H9 (cell line): ENCODE results near the gene TYW1. TPM values are rescaled to one million over a fixed set of nuclear protein-coding genes. Genes with fewer than 3 reads are reported as not detected.
"Not testable (repeated sequence)": the region's sequence is repeated elsewhere in the genome, so short reads cannot be mapped to it uniquely, and the experiment has no call there.

ENCODE experiments used
- DNase-seq: peaks from one replicate; pipeline ENCODE4 v3.0.0-alpha.2; 2017
- H2AFZ ChIP-seq: one replicate; pipeline ENCODE4 v1.6.1; 2013; ENCODE audit warnings: mild to moderate bottlenecking, low read length, control low read depth, moderate library complexity
- H2AK5ac ChIP-seq: 2 replicates; pipeline ENCODE4 v1.6.1; 2013; ENCODE audit warnings: low read length, control low read depth, mixed read lengths; ENCODE audit not compliant: insufficient read length
- H2BK120ac ChIP-seq: one replicate; pipeline ENCODE4 v1.6.1; 2013; ENCODE audit warnings: low read depth, mild to moderate bottlenecking, low read length, control low read depth, inconsistent platforms; ENCODE audit not compliant: poor library complexity, severe bottlenecking
- H2BK12ac ChIP-seq: 2 replicates; pipeline ENCODE4 v1.6.1; 2013; ENCODE audit warnings: low read length, control low read depth, mixed read lengths, low read depth; ENCODE audit not compliant: insufficient read length
- H2BK15ac ChIP-seq: 2 replicates; pipeline ENCODE4 v1.6.1; 2013; ENCODE audit warnings: low read depth, low read length, control low read depth
- H2BK20ac ChIP-seq: one replicate; pipeline ENCODE4 v1.6.1; 2013; ENCODE audit warnings: low read depth, mild to moderate bottlenecking, low read length, control low read depth, inconsistent platforms; ENCODE audit not compliant: poor library complexity, severe bottlenecking
- H2BK5ac ChIP-seq: 2 replicates; pipeline ENCODE4 v1.6.1; 2013; ENCODE audit warnings: low read length, control low read depth, mixed read lengths; ENCODE audit not compliant: insufficient read length
- H3K14ac ChIP-seq: 2 replicates; pipeline ENCODE4 v1.6.1; 2013; ENCODE audit warnings: low read length, control low read depth; ENCODE audit not compliant: insufficient read depth
- H3K18ac ChIP-seq: 2 replicates; pipeline ENCODE4 v1.6.1; 2013; ENCODE audit warnings: low read depth, mild to moderate bottlenecking, mixed read lengths, low read length, control low read depth; ENCODE audit not compliant: insufficient read length
- H3K23ac ChIP-seq: 2 replicates; pipeline ENCODE4 v1.6.1; 2013; ENCODE audit warnings: low read length, control low read depth, mixed read lengths, low read depth; ENCODE audit not compliant: insufficient read length
- H3K23me2 ChIP-seq: 2 replicates; pipeline ENCODE4 v1.6.1; 2013; ENCODE audit warnings: low read depth, mild to moderate bottlenecking, mixed read lengths, low read length, control low read depth; ENCODE audit not compliant: insufficient read length, poor library complexity, severe bottlenecking
- H3K27ac ChIP-seq: 2 replicates; pipeline ENCODE4 v1.5.1; 2013; ENCODE audit warnings: low read length, control low read depth, mixed read lengths, low read depth; ENCODE audit not compliant: insufficient read length
- H3K27me3 ChIP-seq: 2 replicates; pipeline ENCODE4 v1.6.1; 2013; ENCODE audit warnings: low read length, control low read depth, inconsistent platforms; ENCODE audit not compliant: insufficient read depth
- H3K4ac ChIP-seq: 2 replicates; pipeline ENCODE4 v1.6.1; 2013; ENCODE audit warnings: low read depth, mild to moderate bottlenecking, control low read depth, inconsistent platforms, low read length, moderate library complexity
- H3K4me1 ChIP-seq: 2 replicates; pipeline ENCODE4 v1.6.1; 2013; ENCODE audit warnings: low read length, control low read depth, inconsistent platforms; ENCODE audit not compliant: insufficient read depth
- H3K4me2 ChIP-seq: 2 replicates; pipeline ENCODE4 v1.6.1; 2013; ENCODE audit warnings: low read length, control low read depth, mixed read lengths; ENCODE audit not compliant: insufficient read length, insufficient read depth
- H3K56ac ChIP-seq: 2 replicates; pipeline ENCODE4 v1.6.1; 2013; ENCODE audit warnings: low read depth, mild to moderate bottlenecking, mixed read lengths, low read length, control low read depth; ENCODE audit not compliant: insufficient read length
- H3K79me1 ChIP-seq: 2 replicates; pipeline ENCODE4 v1.6.1; 2013; ENCODE audit warnings: low read depth, mild to moderate bottlenecking, moderate library complexity, low read length, control low read depth, inconsistent platforms; ENCODE audit not compliant: insufficient read depth, poor library complexity, severe bottlenecking
- H3K79me2 ChIP-seq: 2 replicates; pipeline ENCODE4 v1.6.1; 2013; ENCODE audit warnings: low read length, control low read depth, inconsistent platforms; ENCODE audit not compliant: insufficient read depth
- H3K9ac ChIP-seq: 2 replicates; pipeline ENCODE4 v1.6.1; 2013; ENCODE audit warnings: low read length, control low read depth, mixed read lengths; ENCODE audit not compliant: insufficient read length; ENCODE audit errors: extremely low read depth
- H3K9me3 ChIP-seq: one replicate; pipeline ENCODE4 v1.6.1; 2013; ENCODE audit warnings: low read depth, low read length, inconsistent platforms; ENCODE audit not compliant: control insufficient read depth
- H3T11ph ChIP-seq: one replicate; pipeline ENCODE4 v1.6.1; 2013; ENCODE audit warnings: mild to moderate bottlenecking, low read length, control low read depth, inconsistent platforms
- H4K20me1 ChIP-seq: one replicate; pipeline ENCODE4 v1.6.1; 2013; ENCODE audit not compliant: control insufficient read depth, insufficient read length, insufficient read depth
- H4K5ac ChIP-seq: 2 replicates; pipeline ENCODE4 v1.6.1; 2013; ENCODE audit warnings: low read depth, mild to moderate bottlenecking, mixed read lengths, low read length, control low read depth; ENCODE audit not compliant: insufficient read length
- H4K8ac ChIP-seq: replicated peaks from 2 replicates; pipeline ENCODE4 v1.6.1; 2013; ENCODE audit warnings: low read length, control low read depth, mixed read lengths, low read depth; ENCODE audit not compliant: insufficient read length
- H4K91ac ChIP-seq: 2 replicates; pipeline ENCODE4 v1.6.1; 2013; ENCODE audit warnings: low read depth, mild to moderate bottlenecking, moderate library complexity, mixed read lengths, low read length, control low read depth; ENCODE audit not compliant: insufficient read length
- H3K27ac Mint-ChIP-seq, 3 experiments: 2 replicates in 2 of 3; 3 replicates in 1 of 3; pipeline ENCODE4 v1.8.0; 2020 to 2021; ENCODE audit warnings: mixed read lengths in 3 of 3, mild to moderate bottlenecking in 1 of 3, moderate library complexity in 1 of 3
- H3K27me3 Mint-ChIP-seq: 2 replicates; pipeline ENCODE4 v1.8.0; 2021; ENCODE audit warnings: low read depth, mild to moderate bottlenecking, moderate library complexity, mixed read lengths
- H3K36me3 Mint-ChIP-seq, 3 experiments: 2 replicates in 2 of 3; 3 replicates in 1 of 3; pipeline ENCODE4 v1.8.0; 2020 to 2021; ENCODE audit warnings: low read depth in 3 of 3, mixed read lengths in 3 of 3; ENCODE audit not compliant: insufficient read depth in 1 of 3
- H3K4me1 Mint-ChIP-seq, 2 experiments: 2 replicates each; pipeline ENCODE4 v1.8.0; 2020; ENCODE audit warnings: mixed read lengths in 2 of 2
- H3K4me3 Mint-ChIP-seq, 2 experiments: 2 replicates in 1 of 2; 3 replicates in 1 of 2; pipeline ENCODE4 v1.8.0; 2020 to 2021; ENCODE audit warnings: mild to moderate bottlenecking in 2 of 2, mixed read lengths in 2 of 2, moderate library complexity in 1 of 2
- H3K9me3 Mint-ChIP-seq, 2 experiments: 2 replicates in 1 of 2; 3 replicates in 1 of 2; pipeline ENCODE4 v1.8.0; 2020; ENCODE audit warnings: mild to moderate bottlenecking in 2 of 2, mixed read lengths in 2 of 2, moderate library complexity in 1 of 2
- WGBS: extraction: QIAGEN DNeasy Blood & Tissue Kit; methylation state at CpG from one replicate; pipeline ENCODE4 v1.1.7; 2013; ENCODE audit warnings: missing lambda C conversion rate, low lambda C conversion rate, mixed read lengths; ENCODE audit not compliant: insufficient read length; ENCODE audit errors: extremely low coverage; 5-methylcytosine and 5-hydroxymethylcytosine counted together
- total RNA-seq: library from RNA; stranded (reverse); gene quantifications from 2 replicates; pipeline ENCODE4 v1.2.1, GENCODE V29; 2021

TYW1 gene
- total RNA-seq, 1 experiment from 2014 or later, result 22.3 TPM

DNA sequence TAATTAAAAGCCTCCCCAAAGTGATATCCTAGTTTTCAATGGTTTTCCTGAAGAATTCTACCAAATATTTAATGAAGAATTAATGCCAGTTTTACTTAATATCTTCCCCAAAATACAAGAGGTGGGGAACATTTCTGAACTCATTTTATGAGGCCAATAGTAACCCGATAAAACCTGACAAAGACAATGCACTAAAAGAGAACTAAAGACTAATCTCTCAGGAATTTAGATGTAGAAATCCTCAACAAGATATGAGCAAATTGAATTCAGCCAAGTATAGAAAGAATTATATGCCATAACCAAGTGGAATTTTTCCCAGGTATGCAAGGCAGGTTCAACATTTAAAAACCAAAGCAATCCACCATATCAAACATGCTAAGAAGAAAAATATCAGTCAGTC is 66.2 kb downstream of the TYW1 start:
- H3K9me3 ChIP-seq, H4K5ac ChIP-seq, H4K91ac ChIP-seq, H3K79me2 ChIP-seq, H2BK5ac ChIP-seq, H4K8ac ChIP-seq, H3K4me2 ChIP-seq, H3K4ac ChIP-seq, H2BK12ac ChIP-seq, H2BK15ac ChIP-seq, H3K4me1 Mint-ChIP-seq, H3K56ac ChIP-seq, H2AFZ ChIP-seq, H3K79me1 ChIP-seq, H3K27ac Mint-ChIP-seq, H3K18ac ChIP-seq, H4K20me1 ChIP-seq, H3K23ac ChIP-seq, H3T11ph ChIP-seq, H3K27me3 Mint-ChIP-seq, H3K4me1 ChIP-seq, H2AK5ac ChIP-seq, H3K27me3 ChIP-seq, H3K27ac ChIP-seq, H2BK120ac ChIP-seq, H2BK20ac ChIP-seq, H3K23me2 ChIP-seq, DNase-seq, H3K9ac ChIP-seq, H3K9me3 Mint-ChIP-seq, H3K14ac ChIP-seq, H3K4me3 Mint-ChIP-seq: not testable (repeated sequence)
- peaks cover 13 to 37% (median 23%) of the 10 kb centered on the region in 3 experiments for H3K36me3 Mint-ChIP-seq
- WGBS, result no CpG with 5 or more reads among the region's 1 CpG

DNA sequence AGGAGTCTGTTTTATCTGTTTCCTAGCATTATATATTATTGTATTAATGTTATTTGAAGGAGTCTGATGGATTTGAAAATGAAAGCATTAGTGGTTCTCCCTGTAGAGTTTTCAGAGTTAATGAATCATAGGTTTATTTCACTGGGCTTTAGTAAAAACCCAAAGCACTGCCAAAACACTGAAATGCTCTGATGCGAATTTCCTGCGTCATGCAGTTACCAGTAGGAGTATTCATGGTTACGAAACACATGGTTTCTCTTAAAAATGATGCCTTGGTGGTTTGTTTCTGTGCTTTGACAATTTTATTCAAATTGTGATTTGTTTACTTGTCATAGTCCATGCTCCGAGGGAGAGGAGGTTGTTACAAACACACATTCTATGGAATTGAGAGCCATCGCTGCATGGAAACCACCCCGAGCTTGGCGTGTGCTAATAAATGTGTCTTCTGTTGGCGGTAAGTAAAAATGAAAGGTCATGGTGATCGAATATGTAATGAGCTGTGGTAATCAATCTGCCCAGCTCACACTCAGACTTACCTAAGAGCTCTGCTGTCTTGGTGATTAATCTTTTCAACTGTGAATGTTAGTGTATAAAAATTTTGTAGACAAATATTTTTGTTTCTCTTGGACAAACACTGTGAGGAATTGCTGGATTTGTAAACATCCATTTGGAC is 70.5 kb downstream of the TYW1 start:
- H2BK15ac ChIP-seq, H2BK20ac ChIP-seq, H2BK5ac ChIP-seq, H3K4me3 Mint-ChIP-seq, H4K8ac ChIP-seq, H3K56ac ChIP-seq, H3K23ac ChIP-seq, DNase-seq, H2BK12ac ChIP-seq, H3K27ac ChIP-seq, H3K9me3 ChIP-seq, H3K23me2 ChIP-seq, H2AFZ ChIP-seq, H2BK120ac ChIP-seq, H3K79me2 ChIP-seq, H2AK5ac ChIP-seq, H3K9ac ChIP-seq, H3K4me2 ChIP-seq, H4K5ac ChIP-seq, H3K9me3 Mint-ChIP-seq, H3K27ac Mint-ChIP-seq, H3K4me1 Mint-ChIP-seq, H4K20me1 ChIP-seq, H3K18ac ChIP-seq, H3K4ac ChIP-seq, H3K14ac ChIP-seq, H3K27me3 ChIP-seq, H3T11ph ChIP-seq, H3K4me1 ChIP-seq, H4K91ac ChIP-seq, H3K27me3 Mint-ChIP-seq, H3K79me1 ChIP-seq: not testable (repeated sequence)
- no CpG with 5 or more reads among the region's 9 CpGs for WGBS
- H3K36me3 Mint-ChIP-seq, result peaks cover 31 to 49% (median 49%) of the 10 kb centered on the region in 3 experiments
